MCF 10A (cell line): ENCODE data around the gene FLYWCH1. TPM values are rescaled to one million over a fixed set of nuclear protein-coding genes. Genes with fewer than 3 reads are reported as not detected.

ENCODE experiments used
- BruUV-seq: library from RNA; stranded (reverse); fragments of 400-500 nt; replicated peaks from 2 replicates; lab custom pipeline; 2021; lab: Mats Ljungman, UMichigan
- CTCF ChIA-PET: fragments of 300-600 bp; sonication (Branson Sonifier 250); formaldehyde crosslinking; extraction: SDS; loops from one replicate; lab custom pipeline; 2021; ENCODE audit warnings: antibody characterized with exemption, inconsistent platforms; lab: Yijun Ruan, JAX
- POLR2A ChIA-PET: fragments of 300-600, 350-650 bp; sonication (Branson Sonifier 250); formaldehyde crosslinking; extraction: SDS; loops from one replicate; lab custom pipeline; 2020; ENCODE audit warnings: antibody characterized with exemption, inconsistent platforms; lab: Yijun Ruan, JAX
- DNase-seq: peaks from one replicate; pipeline ENCODE4 v3.0.0-alpha.2; 2018; ENCODE audit not compliant: unreplicated experiment
- H3K27ac Mint-ChIP-seq: one replicate; pipeline ENCODE4 v1.8.0; 2022; ENCODE audit warnings: mild to moderate bottlenecking, low read depth, mixed read lengths; ENCODE audit not compliant: unreplicated experiment
- H3K27me3 Mint-ChIP-seq: one replicate; pipeline ENCODE4 v1.8.0; 2022; ENCODE audit warnings: mixed read lengths; ENCODE audit not compliant: insufficient read depth, unreplicated experiment
- H3K36me3 Mint-ChIP-seq: one replicate; pipeline ENCODE4 v1.8.0; 2022; ENCODE audit warnings: mild to moderate bottlenecking, moderate library complexity, mixed read lengths; ENCODE audit not compliant: insufficient read depth, unreplicated experiment
- H3K4me1 Mint-ChIP-seq: one replicate; pipeline ENCODE4 v1.8.0; 2022; ENCODE audit warnings: mixed read lengths; ENCODE audit not compliant: insufficient read depth, unreplicated experiment
- H3K4me3 Mint-ChIP-seq: one replicate; pipeline ENCODE4 v1.8.0; 2022; ENCODE audit warnings: mild to moderate bottlenecking, moderate library complexity, mixed read lengths; ENCODE audit not compliant: unreplicated experiment
- H3K9me3 Mint-ChIP-seq: one replicate; pipeline ENCODE4 v1.8.0; 2022; ENCODE audit warnings: mixed read lengths; ENCODE audit not compliant: unreplicated experiment
- CTCF ChIP-seq: fragments of 200-600 bp; IDR thresholded peaks from one replicate; pipeline ENCODE4 v1.8.0; 2022; ENCODE audit warnings: antibody characterized with exemption, mild to moderate bottlenecking; ENCODE audit not compliant: unreplicated experiment
- intact Hi-C: fragments of 100-400 bp; cut with micrococcal nuclease; formaldehyde crosslinking; loops from 2 replicates; pipeline ENCODE4 v1.14.1; 2022
- total RNA-seq: library from RNA; stranded (reverse); gene quantifications from 2 replicates; pipeline ENCODE4 v1.2.3, GENCODE V29; 2022

The FLYWCH1 gene
- total RNA-seq, 1 experiment from 2014 or later = 76.3 TPM

DNA sequence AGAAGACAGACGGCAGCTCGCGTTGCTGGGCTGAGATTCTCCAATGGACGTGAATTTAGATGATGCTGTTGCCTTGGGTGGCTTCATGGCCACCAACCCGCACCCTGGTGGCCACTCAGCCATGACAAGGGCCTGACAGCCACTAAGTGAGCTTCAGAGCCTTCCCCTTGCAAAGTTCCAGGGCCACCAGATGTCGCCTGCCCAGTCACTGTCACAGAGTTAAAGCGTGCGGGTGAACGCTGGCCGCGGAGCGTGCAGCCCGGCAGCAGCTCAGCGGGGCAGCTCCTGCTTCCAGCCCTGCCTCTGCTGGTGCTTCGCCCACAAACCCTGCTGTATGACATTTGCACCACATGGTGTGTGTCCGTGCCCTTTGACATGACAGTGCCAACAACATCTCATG is 39.0 kb downstream of the FLYWCH1 start:
- Mint-ChIP-seq H3K36me3 (peaks cover 9% of the 10 kb centered on the region), H3K9me3 (no peaks in the 10 kb centered on the region), H3K27ac (no peak overlapping the region), H3K4me1 (peaks cover 4% of the 10 kb centered on the region), H3K4me3 (no peak overlapping the region), H3K27me3 (no peaks in the 10 kb centered on the region)
- ChIA-PET POLR2A (interaction anchor here (0.6 to 1.0 kb wide), 3 partner anchors 9 to 482 kb away, joined by 3 read pairs; no protein-coding TSS in a partner anchor), CTCF (interaction anchor here (0.7 to 3.9 kb wide), 3 partner anchors 11 to 20 kb away, joined by 3 to 27 read pairs (median 4); no protein-coding TSS in a partner anchor)
- no peak for TF ChIP-seq CTCF
- no TSS peak for BruUV-seq
- intact Hi-C loops = no loop called here
- no peak for DNase-seq

DNA sequence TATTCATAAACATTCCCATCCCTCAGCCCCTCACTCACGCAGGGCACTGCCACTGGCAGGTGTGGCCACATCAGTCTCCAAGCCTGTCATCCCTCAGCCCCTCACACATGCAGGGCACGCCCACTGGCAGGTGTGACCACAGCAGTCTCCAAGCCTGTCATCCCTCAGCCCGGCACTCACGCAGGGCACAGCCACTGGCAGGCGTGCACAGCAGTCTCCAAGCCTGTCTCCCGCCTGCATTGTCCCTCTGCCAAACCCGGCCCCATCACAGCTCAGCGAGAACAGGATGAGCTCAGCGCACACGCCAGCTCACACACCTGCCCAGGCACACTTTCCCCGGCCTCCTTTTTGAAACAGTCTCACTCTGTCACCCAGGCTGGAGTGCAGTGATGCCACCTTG is 40.9 kb downstream of the FLYWCH1 start:
- no peak for TF ChIP-seq CTCF
- no peak overlapping the region for H3K4me3 Mint-ChIP-seq
- no TSS peak for BruUV-seq
- H3K27me3 Mint-ChIP-seq = peaks cover 10% of the 10 kb centered on the region
- ChIA-PET CTCF (interaction anchor here (0.7 to 3.9 kb wide), 4 partner anchors 9 to 1904 kb away, joined by 3 to 27 read pairs (median 7); no protein-coding TSS in a partner anchor), POLR2A (no interaction called here)
- DNase-seq = no peak
- intact Hi-C loops = no loop called here
- peaks cover 9% of the 10 kb centered on the region for H3K36me3 Mint-ChIP-seq
- H3K4me1 Mint-ChIP-seq = peaks cover 4% of the 10 kb centered on the region
- H3K27ac Mint-ChIP-seq = no peak overlapping the region
- no peaks in the 10 kb centered on the region for H3K9me3 Mint-ChIP-seq

- peaks cover 11% of the 10 kb centered on the region for H3K27me3 Mint-ChIP-seq
- CTCF ChIA-PET = interaction anchor here (2.0 kb wide), 1 partner anchor 27 kb away, joined by 10 read pairs; no protein-coding TSS in a partner anchor
Observed at GRCh38 chr16:2953706-2954627, 42.2 kb downstream of the FLYWCH1 start.

More at GRCh38 chr16:2953706-2954627, 42.2 kb downstream of the FLYWCH1 start:
- intact Hi-C loops = no loop called here
- peaks cover 9% of the 10 kb centered on the region for H3K36me3 Mint-ChIP-seq
- H3K4me3 Mint-ChIP-seq = no peak overlapping the region
- DNase-seq = no peak
- no peaks in the 10 kb centered on the region for H3K9me3 Mint-ChIP-seq
- TF ChIP-seq CTCF = no peak
- no TSS peak for BruUV-seq
- POLR2A ChIA-PET = no interaction called here
- no peak overlapping the region for H3K27ac Mint-ChIP-seq
- H3K4me1 Mint-ChIP-seq = peaks cover 6% of the 10 kb centered on the region
